ENCODE data around the gene PTPRM. TPM values are rescaled to one million over a fixed set of nuclear protein-coding genes. Genes with fewer than 3 reads are reported as not detected.

Gene PTPRM
- polyA plus RNA-seq, 1 of the 3 experiments (the other 2 are of a cell fraction) = 16.0 TPM

DNA sequence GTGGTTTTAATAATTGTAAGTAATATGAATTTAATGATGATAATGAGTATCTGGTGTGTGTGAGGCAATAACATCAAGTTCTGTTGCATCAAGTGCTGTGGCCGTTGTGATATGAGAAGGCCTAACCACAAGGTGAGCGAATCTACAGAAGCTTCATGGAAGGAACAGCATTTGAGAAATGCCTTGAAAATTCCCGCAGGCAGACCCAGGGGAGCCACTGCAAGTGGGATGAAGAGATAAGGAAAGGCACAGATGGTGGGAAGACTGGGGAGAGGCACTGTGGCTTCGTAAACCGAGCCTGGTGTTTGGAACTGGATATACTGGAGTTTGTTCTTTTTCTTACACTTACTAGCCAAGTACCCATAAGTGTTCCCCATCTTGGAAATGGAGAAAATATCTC lies 357.5 kb downstream of the PTPRM start:
- Histone ChIP-seq H4K20me1 (ENCODE audit: insufficient read depth) (no peaks in the 10 kb centered on the region), H3K9ac (no peak overlapping the region), H3K27me3 (ENCODE audit: insufficient read depth) (no peaks in the 10 kb centered on the region), H3F3A (replicated peaks; ENCODE audit: insufficient read depth) (no peaks in the 10 kb centered on the region), H3K9me3 (no peaks in the 10 kb centered on the region), H3K4me2 (no peak overlapping the region), H3K4me3 (ENCODE audit: low read depth in 2 of 2, low read length in 1 of 2) (no peak overlapping the region), H3K9me2 (no peaks in the 10 kb centered on the region), H3K4me1 (ENCODE audit: control insufficient read depth in 1 of 2, insufficient read depth in 2 of 2, low read depth in 1 of 2, low read length in 1 of 2) (peaks cover 0 to 9% of the 10 kb centered on the region in 2 experiments; a peak in 1 of 4 replicates), H3K79me2 (ENCODE audit: insufficient read depth) (no peaks in the 10 kb centered on the region), H3K36me3 (replicated peaks in 1 of 2; ENCODE audit: control insufficient read depth in 1 of 2, insufficient read depth in 2 of 2, low read length in 1 of 2) (peaks cover 0 to 3% of the 10 kb centered on the region in 2 experiments), H2AFZ (ENCODE audit: low read depth) (no peak overlapping the region), H3K27ac (ENCODE audit: low read depth in 2 of 2, low read length in 1 of 2) (no peak overlapping the region)
- no peak for DNase-seq
- 84% methylated on average over 5 of the region's 5 CpGs for WGBS (ENCODE audit: low lambda C conversion rate)
- CTCF ChIA-PET = no interaction called here
- POLR2A ChIA-PET = no interaction called here
- TF ChIP-seq, protein P1, sequence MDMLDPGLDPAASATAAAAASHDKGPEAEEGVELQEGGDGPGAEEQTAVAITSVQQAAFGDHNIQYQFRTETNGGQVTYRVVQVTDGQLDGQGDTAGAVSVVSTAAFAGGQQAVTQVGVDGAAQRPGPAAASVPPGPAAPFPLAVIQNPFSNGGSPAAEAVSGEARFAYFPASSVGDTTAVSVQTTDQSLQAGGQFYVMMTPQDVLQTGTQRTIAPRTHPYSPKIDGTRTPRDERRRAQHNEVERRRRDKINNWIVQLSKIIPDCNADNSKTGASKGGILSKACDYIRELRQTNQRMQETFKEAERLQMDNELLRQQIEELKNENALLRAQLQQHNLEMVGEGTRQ (IDR thresholded peaks at IDR 0.05; ENCODE audit: borderline replicate concordance, low read depth, low read length) = no peak
- TF ChIP-seq MEF2A (IDR thresholded peaks at IDR 0.05; ENCODE audit: borderline replicate concordance, low read depth) (no peak), FOXM1 (IDR thresholded peaks at IDR 0.05; ENCODE audit: low read depth) (no peak), TAF1 (IDR thresholded peaks at IDR 0.05; ENCODE audit: borderline replicate concordance, low read depth, low read length) (no peak), POLR2AphosphoS5 (IDR thresholded peaks at IDR 0.05; ENCODE audit: low read depth, low read length) (no peak), GABPA (IDR thresholded peaks at IDR 0.05; ENCODE audit: low read depth) (no peak), EP300 (IDR thresholded peaks at IDR 0.05; ENCODE audit: borderline replicate concordance in 1 of 2, low read depth in 1 of 2, low read length in 1 of 2) (no peak), RCOR1 (IDR thresholded peaks at IDR 0.05; ENCODE audit: low read length) (no peak), NFIC (IDR thresholded peaks at IDR 0.05; ENCODE audit: borderline replicate concordance) (no peak)
- TF ChIP-seq, protein P2, sequence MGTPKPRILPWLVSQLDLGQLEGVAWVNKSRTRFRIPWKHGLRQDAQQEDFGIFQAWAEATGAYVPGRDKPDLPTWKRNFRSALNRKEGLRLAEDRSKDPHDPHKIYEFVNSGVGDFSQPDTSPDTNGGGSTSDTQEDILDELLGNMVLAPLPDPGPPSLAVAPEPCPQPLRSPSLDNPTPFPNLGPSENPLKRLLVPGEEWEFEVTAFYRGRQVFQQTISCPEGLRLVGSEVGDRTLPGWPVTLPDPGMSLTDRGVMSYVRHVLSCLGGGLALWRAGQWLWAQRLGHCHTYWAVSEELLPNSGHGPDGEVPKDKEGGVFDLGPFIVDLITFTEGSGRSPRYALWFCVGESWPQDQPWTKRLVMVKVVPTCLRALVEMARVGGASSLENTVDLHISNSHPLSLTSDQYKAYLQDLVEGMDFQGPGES (IDR thresholded peaks at IDR 0.05; ENCODE audit: low read depth, low read length) = no peak
- TF ChIP-seq, protein P3, sequence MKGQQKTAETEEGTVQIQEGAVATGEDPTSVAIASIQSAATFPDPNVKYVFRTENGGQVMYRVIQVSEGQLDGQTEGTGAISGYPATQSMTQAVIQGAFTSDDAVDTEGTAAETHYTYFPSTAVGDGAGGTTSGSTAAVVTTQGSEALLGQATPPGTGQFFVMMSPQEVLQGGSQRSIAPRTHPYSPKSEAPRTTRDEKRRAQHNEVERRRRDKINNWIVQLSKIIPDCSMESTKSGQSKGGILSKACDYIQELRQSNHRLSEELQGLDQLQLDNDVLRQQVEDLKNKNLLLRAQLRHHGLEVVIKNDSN (IDR thresholded peaks at IDR 0.05; ENCODE audit: borderline replicate concordance, low read depth) = no peak
- TF ChIP-seq, protein P4, sequence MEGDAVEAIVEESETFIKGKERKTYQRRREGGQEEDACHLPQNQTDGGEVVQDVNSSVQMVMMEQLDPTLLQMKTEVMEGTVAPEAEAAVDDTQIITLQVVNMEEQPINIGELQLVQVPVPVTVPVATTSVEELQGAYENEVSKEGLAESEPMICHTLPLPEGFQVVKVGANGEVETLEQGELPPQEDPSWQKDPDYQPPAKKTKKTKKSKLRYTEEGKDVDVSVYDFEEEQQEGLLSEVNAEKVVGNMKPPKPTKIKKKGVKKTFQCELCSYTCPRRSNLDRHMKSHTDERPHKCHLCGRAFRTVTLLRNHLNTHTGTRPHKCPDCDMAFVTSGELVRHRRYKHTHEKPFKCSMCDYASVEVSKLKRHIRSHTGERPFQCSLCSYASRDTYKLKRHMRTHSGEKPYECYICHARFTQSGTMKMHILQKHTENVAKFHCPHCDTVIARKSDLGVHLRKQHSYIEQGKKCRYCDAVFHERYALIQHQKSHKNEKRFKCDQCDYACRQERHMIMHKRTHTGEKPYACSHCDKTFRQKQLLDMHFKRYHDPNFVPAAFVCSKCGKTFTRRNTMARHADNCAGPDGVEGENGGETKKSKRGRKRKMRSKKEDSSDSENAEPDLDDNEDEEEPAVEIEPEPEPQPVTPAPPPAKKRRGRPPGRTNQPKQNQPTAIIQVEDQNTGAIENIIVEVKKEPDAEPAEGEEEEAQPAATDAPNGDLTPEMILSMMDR (IDR thresholded peaks at IDR 0.05) = no peak
- TF ChIP-seq, protein P5, sequence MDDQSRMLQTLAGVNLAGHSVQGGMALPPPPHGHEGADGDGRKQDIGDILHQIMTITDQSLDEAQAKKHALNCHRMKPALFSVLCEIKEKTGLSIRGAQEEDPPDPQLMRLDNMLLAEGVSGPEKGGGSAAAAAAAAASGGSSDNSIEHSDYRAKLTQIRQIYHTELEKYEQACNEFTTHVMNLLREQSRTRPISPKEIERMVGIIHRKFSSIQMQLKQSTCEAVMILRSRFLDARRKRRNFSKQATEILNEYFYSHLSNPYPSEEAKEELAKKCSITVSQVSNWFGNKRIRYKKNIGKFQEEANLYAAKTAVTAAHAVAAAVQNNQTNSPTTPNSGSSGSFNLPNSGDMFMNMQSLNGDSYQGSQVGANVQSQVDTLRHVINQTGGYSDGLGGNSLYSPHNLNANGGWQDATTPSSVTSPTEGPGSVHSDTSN (IDR thresholded peaks at IDR 0.05) = no peak
- TF ChIP-seq, protein P6, sequence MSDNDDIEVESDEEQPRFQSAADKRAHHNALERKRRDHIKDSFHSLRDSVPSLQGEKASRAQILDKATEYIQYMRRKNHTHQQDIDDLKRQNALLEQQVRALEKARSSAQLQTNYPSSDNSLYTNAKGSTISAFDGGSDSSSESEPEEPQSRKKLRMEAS (IDR thresholded peaks at IDR 0.05; ENCODE audit: low read depth) = no peak
